PC-3 (cell line): ENCODE measurements around the gene EXOC6B. TPM values are rescaled to one million over a fixed set of nuclear protein-coding genes. Genes with fewer than 3 reads are reported as not detected.

Experiments used
- ATAC-seq: fragments of 200-7000 bp; cut with Tn5 transposase; 2 replicates; pipeline ENCODE4 v1.9.1; 2020; ENCODE audit warnings: mild to moderate bottlenecking, moderate library complexity
- BruUV-seq: library from RNA; stranded (reverse); fragments of 400-500 nt; replicated peaks from 2 replicates; lab custom pipeline; 2021; lab: Mats Ljungman, UMichigan
- CTCF ChIA-PET: fragments of 300-600 bp; sonication (Branson Sonifier 250); formaldehyde crosslinking; loops from one replicate; lab custom pipeline; 2022; ENCODE audit warnings: antibody characterized with exemption; lab: Charles Lee
- POLR2A ChIA-PET: fragments of 300-600 bp; sonication (Branson Sonifier 250); formaldehyde crosslinking; loops from one replicate; lab custom pipeline; 2022; ENCODE audit warnings: antibody characterized with exemption; ENCODE audit not compliant: unreplicated experiment; lab: Charles Lee
- DNase-seq: peaks from one replicate; pipeline ENCODE4 v3.0.0-alpha.2; 2015
- H2AFZ ChIP-seq: fragments of 300-600 bp; sonication (generic); 2 replicates; pipeline ENCODE4 v1.6.0; 2016; ENCODE audit warnings: antibody characterized with exemption, low read length
- H3F3A ChIP-seq: fragments of 300-600 bp; sonication (generic); one replicate; pipeline ENCODE4 v1.6.0; 2017; ENCODE audit warnings: antibody characterized with exemption, low read length, control low read depth, mild to moderate bottlenecking; ENCODE audit not compliant: unreplicated experiment
- H3K27ac ChIP-seq: fragments of 300-600 bp; sonication (generic); 2 replicates; pipeline ENCODE4 v1.5.1; 2016; ENCODE audit warnings: mild to moderate bottlenecking, low read length
- H3K27me3 ChIP-seq: fragments of 300-600 bp; sonication (generic); 2 replicates; pipeline ENCODE4 v1.6.1; 2016; ENCODE audit warnings: low read length, mixed read lengths
- H3K36me3 ChIP-seq: fragments of 300-600 bp; sonication (generic); 2 replicates; pipeline ENCODE4 v1.6.1; 2016; ENCODE audit warnings: low read depth, mixed run types, low read length, mixed read lengths
- H3K4me1 ChIP-seq: fragments of 300-600 bp; sonication (generic); 2 replicates; pipeline ENCODE4 v1.5.1; 2016; ENCODE audit warnings: low read length; ENCODE audit not compliant: insufficient read depth
- H3K4me2 ChIP-seq: fragments of 300-600 bp; sonication (generic); 2 replicates; pipeline ENCODE4 v1.6.0; 2016; ENCODE audit warnings: low read length
- H3K4me3 ChIP-seq: fragments of 300-600 bp; sonication (generic); 2 replicates; pipeline ENCODE4 v1.5.1; 2016; ENCODE audit warnings: mild to moderate bottlenecking, low read length, mixed read lengths
- H3K79me2 ChIP-seq: fragments of 300-600 bp; sonication (generic); 2 replicates; pipeline ENCODE4 v1.6.1; 2017; ENCODE audit warnings: low read length, mixed read lengths
- H3K9ac ChIP-seq: fragments of 300-600 bp; sonication (generic); 2 replicates; pipeline ENCODE4 v1.6.0; 2016; ENCODE audit warnings: mild to moderate bottlenecking, low read length
- H3K9me2 ChIP-seq: fragments of 300-600 bp; sonication (generic); replicated peaks from 2 replicates; pipeline ENCODE4 v1.6.1; 2016; ENCODE audit warnings: mixed run types, low read length, mixed read lengths
- H3K9me3 ChIP-seq: fragments of 300-600 bp; sonication (generic); 2 replicates; pipeline ENCODE4 v1.6.1; 2016; ENCODE audit warnings: low read length, mixed read lengths
- H4K20me1 ChIP-seq: fragments of 300-600 bp; sonication (generic); 2 replicates; pipeline ENCODE4 v1.6.1; 2016; ENCODE audit warnings: low read length, mixed read lengths
- CTCF ChIP-seq: fragments of 300-600 bp; sonication (generic); conservative IDR thresholded peaks from 2 replicates; pipeline ENCODE4 v1.5.1; 2017; ENCODE audit warnings: antibody characterized with exemption, low read depth, mild to moderate bottlenecking, low read length
- EZH2 ChIP-seq: fragments of 300-600 bp; sonication (generic); IDR thresholded peaks from one replicate; pipeline ENCODE4 v1.6.1; 2017; ENCODE audit warnings: antibody characterized with exemption, mild to moderate bottlenecking, low read length; ENCODE audit not compliant: unreplicated experiment
- EZH2phosphoT487 ChIP-seq: fragments of 300-600 bp; sonication (generic); IDR thresholded peaks from 2 replicates; pipeline ENCODE4 v1.6.1; 2018; ENCODE audit warnings: mild to moderate bottlenecking, antibody characterized with exemption, low read length, borderline replicate concordance
- intact Hi-C: fragments of 100-400 bp; cut with micrococcal nuclease; formaldehyde crosslinking; loops from 2 replicates; pipeline ENCODE4 v1.9.0; 2023
- total RNA-seq: library from RNA; depleted of rRNA; stranded (reverse); fragments of >200 nt; gene quantifications from 2 replicates; pipeline ENCODE4 v1.2.3, GENCODE V29; 2014; rRNA removed

EXOC6B gene
- total RNA-seq, 1 experiment from 2014 or later: 13.9 TPM

DNA sequence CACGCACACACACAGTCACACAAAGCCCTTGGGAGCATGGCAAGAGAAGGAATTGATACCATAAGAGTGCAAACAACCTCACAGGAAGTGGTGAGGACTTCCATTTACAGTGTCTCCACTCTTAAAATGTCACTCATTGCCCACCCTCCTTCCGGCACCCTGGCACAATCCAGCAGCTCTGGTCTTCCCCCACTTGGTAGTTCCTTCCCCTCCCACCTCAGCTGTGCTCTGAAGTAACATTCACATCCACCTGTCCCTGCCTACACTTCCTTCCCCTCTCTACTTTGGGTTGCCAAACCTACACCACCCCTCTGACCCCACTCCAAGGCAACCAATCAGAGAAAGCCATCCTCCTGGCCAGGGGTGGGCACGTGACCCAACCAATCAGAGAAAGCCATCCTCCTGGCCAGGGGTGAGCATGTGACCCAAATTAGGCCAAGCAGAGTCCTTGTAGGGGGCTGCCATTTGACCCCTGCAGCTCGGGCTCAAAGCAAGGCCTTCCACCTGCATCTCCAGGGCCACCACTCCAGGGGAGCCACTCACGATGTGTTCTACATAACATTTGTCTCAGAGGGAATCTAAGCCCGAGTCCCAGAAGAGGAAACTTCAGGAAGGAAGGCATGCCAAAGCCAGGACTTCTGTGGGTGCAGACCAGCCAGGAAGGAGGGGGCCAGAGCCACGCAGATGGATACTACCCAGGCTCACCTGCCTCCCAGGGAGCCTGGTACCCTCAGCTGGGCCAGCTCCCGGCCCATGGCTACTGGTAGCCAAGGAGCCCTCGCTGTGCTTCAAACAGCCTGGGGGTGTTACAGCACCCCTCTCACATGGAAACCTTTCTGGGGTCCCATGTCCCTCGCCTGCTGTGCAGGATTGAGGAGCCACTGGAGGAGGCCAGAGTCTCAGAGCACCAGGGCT, 699.4 kb downstream of the EXOC6B start:
- BruUV-seq: no TSS peak
- no peak for TF ChIP-seq CTCF
- TF ChIP-seq EZH2phosphoT487: no peak
- TF ChIP-seq EZH2: no peak
- no peak for ATAC-seq
- Histone ChIP-seq H3K9me3 (no peaks in the 10 kb centered on the region), H3K4me3 (no peak overlapping the region), H3K9me2 (no peaks in the 10 kb centered on the region), H3K36me3 (no peaks in the 10 kb centered on the region), H3K4me1 (no peaks in the 10 kb centered on the region; the same call in 1 of the 2 replicates), H3K27me3 (0 out of 2 replicates have a peak, but pooled peaks cover 13% of the 10 kb centered on the region), H3K27ac (no peak overlapping the region), H4K20me1 (no peaks in the 10 kb centered on the region), H3F3A (no peaks in the 10 kb centered on the region), H2AFZ (no peak overlapping the region), H3K9ac (no peak overlapping the region), H3K79me2 (no peaks in the 10 kb centered on the region), H3K4me2 (no peak overlapping the region)
- intact Hi-C loops: no loop called here
- no peak for DNase-seq
- ChIA-PET CTCF (no interaction called here), POLR2A (no interaction called here)

Other genes with a start within 250 kb of the EXOC6B start
- 69.4 and 88.6 TPM in 2 replicates for gene SPR, start 61.4 kb upstream of the EXOC6B start, total RNA-seq
- gene EMX1, start 91.5 kb upstream of the EXOC6B start, total RNA-seq: not detected in 2 replicates
- 22.0 and 30.7 TPM in 2 replicates for gene SFXN5, start 245.7 kb upstream of the EXOC6B start, total RNA-seq